ENCODE results near the gene NKAIN2. TPM values are rescaled to one million over a fixed set of nuclear protein-coding genes. Genes with fewer than 3 reads are reported as not detected.

NKAIN2 gene
- total RNA-seq, 4 donors from 2014 or later: 0.11 to 1.0 (median 0.94) TPM; not detected in 1

DNA sequence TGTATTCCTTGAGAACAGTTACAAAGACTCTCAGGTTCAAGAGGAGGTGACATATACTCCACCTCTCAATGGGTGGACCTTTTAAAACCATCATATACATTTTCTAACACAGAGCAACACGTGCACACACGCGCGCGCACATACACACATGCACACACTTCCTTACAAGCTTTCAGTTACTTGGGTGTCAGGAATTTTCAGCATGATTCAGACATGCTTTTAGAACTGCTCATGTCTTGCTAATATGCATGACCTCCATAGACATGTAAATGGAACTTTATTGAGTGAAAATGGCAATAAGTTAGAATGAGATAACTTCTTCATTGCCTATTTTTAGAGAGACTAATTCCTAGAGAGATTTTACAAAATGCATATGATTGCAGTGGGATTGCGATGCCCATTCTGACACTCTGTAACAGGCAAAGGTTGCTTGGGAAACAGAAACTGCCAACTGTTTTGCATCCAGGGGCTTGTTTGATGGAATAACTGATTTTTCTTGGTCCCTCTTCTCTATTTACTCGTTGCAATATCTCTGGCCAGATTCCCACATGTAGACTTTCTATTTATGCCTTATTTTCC is 627.2 kb downstream of the NKAIN2 start:
- Histone ChIP-seq H3K27ac (no peak overlapping the region), H3K27me3 (no peaks in the 10 kb centered on the region), H3K36me3 (no peaks in the 10 kb centered on the region), H3K9me3 (no peaks in the 10 kb centered on the region), H3K4me1 (no peaks in the 10 kb centered on the region), H3K4me3 (replicated peaks in 1 of 3) (no peak overlapping the region)
- intact Hi-C loops (cut with DNase I): no loop called here
- TF ChIP-seq POLR2A (IDR thresholded peaks at IDR 0.05): no peak
- TF ChIP-seq, protein P1, sequence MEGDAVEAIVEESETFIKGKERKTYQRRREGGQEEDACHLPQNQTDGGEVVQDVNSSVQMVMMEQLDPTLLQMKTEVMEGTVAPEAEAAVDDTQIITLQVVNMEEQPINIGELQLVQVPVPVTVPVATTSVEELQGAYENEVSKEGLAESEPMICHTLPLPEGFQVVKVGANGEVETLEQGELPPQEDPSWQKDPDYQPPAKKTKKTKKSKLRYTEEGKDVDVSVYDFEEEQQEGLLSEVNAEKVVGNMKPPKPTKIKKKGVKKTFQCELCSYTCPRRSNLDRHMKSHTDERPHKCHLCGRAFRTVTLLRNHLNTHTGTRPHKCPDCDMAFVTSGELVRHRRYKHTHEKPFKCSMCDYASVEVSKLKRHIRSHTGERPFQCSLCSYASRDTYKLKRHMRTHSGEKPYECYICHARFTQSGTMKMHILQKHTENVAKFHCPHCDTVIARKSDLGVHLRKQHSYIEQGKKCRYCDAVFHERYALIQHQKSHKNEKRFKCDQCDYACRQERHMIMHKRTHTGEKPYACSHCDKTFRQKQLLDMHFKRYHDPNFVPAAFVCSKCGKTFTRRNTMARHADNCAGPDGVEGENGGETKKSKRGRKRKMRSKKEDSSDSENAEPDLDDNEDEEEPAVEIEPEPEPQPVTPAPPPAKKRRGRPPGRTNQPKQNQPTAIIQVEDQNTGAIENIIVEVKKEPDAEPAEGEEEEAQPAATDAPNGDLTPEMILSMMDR (IDR thresholded peaks at IDR 0.05): no peak
- 92 to 94% methylated on average over 7 of the region's 7 CpGs for WGBS, 2 donors
- no peak for DNase-seq

DNA sequence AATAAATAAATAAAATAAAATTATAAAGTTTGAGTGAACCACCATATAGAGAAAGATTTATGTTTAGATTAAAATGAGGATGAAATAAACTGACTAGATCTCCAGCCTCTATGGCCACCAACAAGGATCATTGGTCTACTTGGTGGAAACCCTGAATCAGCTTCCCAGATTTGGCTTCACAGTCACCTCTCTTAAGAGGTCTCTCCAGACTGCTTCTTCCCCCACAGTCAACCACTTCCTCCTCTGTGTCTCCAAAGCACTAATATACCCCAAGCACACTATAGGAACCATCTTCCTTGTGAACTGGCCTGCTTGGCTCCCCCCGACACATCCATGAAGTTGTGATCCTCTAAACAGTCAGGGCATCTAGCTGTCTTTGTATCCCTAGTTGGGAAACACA is 629.0 kb downstream of the NKAIN2 start:
- WGBS, 2 donors: 93 to 100% methylated on average over 1 of the region's 1 CpG
- intact Hi-C loops (cut with DNase I): no loop called here
- Histone ChIP-seq H3K36me3 (no peaks in the 10 kb centered on the region), H3K9me3 (no peaks in the 10 kb centered on the region), H3K4me1 (no peaks in the 10 kb centered on the region), H3K4me3 (replicated peaks in 1 of 3) (no peak overlapping the region), H3K27ac (no peak overlapping the region), H3K27me3 (no peaks in the 10 kb centered on the region)
- TF ChIP-seq, protein P1 (IDR thresholded peaks at IDR 0.05): no peak
- no peak for TF ChIP-seq POLR2A (IDR thresholded peaks at IDR 0.05)
- no peak for DNase-seq

DNA sequence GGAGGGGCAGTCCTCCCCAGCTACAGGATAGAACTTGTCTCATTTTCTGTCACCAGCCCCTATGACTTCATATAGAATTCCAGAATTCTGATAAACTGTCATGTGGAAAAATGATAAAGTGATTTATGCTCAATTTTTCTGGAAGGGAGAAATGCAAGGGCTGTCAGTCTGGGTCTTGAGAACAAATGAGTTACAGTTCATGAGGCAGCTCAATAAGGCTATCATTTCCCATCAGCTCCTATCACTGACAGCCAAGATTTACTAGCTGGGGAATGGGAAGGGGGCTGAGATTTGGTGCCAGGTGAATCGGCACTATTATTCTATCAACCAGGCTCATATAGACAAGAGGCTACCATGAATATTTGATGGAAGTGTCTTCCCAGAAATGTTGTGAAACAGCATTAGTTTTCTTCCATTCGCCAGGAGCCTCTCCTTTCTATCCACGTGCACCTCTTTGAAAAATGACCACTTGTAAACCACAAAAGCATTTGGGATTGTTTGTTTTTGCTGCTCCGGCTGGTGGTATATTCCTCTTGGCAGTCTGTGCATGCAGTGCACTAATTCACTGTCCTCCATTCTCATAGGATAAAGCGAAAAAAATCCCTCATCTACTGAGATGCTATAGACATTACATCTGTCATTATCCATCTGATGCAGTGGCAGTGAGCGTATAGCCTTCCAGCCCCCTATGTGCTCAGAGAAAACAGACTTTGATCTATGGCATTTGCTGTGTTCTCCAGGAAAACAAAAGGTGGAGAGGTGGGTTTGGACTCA is 629.9 kb downstream of the NKAIN2 start:
- no peaks in the 10 kb centered on the region for H3K4me1 ChIP-seq
- no peaks in the 10 kb centered on the region for H3K9me3 ChIP-seq
- H3K27ac ChIP-seq: no peak overlapping the region
- intact Hi-C loops (cut with DNase I): no loop called here
- H3K36me3 ChIP-seq: no peaks in the 10 kb centered on the region
- no peak overlapping the region for H3K4me3 ChIP-seq (replicated peaks in 1 of 3)
- TF ChIP-seq, protein P1 (IDR thresholded peaks at IDR 0.05): no peak
- TF ChIP-seq POLR2A (IDR thresholded peaks at IDR 0.05): no peak
- H3K27me3 ChIP-seq: no peaks in the 10 kb centered on the region
- WGBS, 2 donors: 79 to 80% methylated on average over 6 of the region's 6 CpGs
- DNase-seq: no peak

DNA sequence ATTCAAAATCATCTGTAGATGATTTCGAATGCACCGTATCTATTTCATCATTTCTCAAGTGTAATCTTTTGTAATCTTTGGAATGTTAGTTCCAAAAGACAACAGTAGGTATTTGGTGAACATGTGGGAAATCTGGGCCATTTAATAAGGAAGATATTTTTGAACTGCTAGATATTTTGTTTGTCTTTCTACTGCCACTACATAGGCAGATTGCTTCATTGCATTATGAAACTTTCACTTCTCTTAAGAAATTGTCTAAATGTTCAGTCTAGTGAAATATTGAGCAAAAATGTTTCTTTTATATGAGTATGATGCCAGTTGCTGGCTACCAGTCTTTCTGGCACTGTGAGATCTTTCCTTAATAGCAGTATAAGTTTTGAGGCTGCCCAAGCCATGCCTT is 630.8 kb downstream of the NKAIN2 start:
- H3K4me3 ChIP-seq (replicated peaks in 1 of 3): no peak overlapping the region
- 86 to 91% methylated on average over 2 of the region's 2 CpGs for WGBS, 2 donors
- DNase-seq: no peak
- no peaks in the 10 kb centered on the region for H3K27me3 ChIP-seq
- TF ChIP-seq POLR2A (IDR thresholded peaks at IDR 0.05): no peak
- TF ChIP-seq, protein P1 (IDR thresholded peaks at IDR 0.05): no peak
- H3K4me1 ChIP-seq: no peaks in the 10 kb centered on the region
- no peaks in the 10 kb centered on the region for H3K9me3 ChIP-seq
- no peak overlapping the region for H3K27ac ChIP-seq
- intact Hi-C loops (cut with DNase I): no loop called here
- no peaks in the 10 kb centered on the region for H3K36me3 ChIP-seq

DNA sequence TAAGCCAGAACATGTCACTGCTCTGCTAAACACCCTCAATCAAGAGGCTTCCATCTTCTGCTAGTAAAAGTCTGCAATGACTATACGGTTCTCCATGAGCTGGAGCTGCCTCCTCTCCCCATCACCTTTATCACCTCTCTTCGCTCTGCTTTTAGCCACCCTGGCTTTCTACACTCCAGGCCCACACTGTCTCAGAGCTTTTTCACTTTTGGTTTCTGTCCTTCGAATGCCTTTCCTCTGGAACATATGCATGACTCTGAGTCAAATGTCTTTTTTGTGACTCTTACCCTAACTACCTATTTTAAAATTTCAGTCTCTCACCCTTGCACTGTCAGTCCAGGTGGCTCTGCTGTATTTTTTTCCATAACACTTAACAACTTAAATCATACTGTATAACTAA is 633.1 kb downstream of the NKAIN2 start:
- H3K4me1 ChIP-seq: no peaks in the 10 kb centered on the region
- 87 to 91% methylated on average over 3 of the region's 3 CpGs for WGBS, 2 donors
- no peaks in the 10 kb centered on the region for H3K27me3 ChIP-seq
- no peak overlapping the region for H3K4me3 ChIP-seq (replicated peaks in 1 of 3)
- no peak for DNase-seq
- TF ChIP-seq, protein P1 (IDR thresholded peaks at IDR 0.05): no peak
- no peak for TF ChIP-seq POLR2A (IDR thresholded peaks at IDR 0.05)
- H3K9me3 ChIP-seq: no peaks in the 10 kb centered on the region
- H3K36me3 ChIP-seq: no peaks in the 10 kb centered on the region
- no peak overlapping the region for H3K27ac ChIP-seq
- intact Hi-C loops (cut with DNase I): no loop called here

Measured in thyroid gland (tissue), 4 donors.